ENCODE results near the gene BBLN. TPM values are rescaled to one million over a fixed set of nuclear protein-coding genes. Genes with fewer than 3 reads are reported as not detected.

Gene BBLN
- total RNA-seq, 1 donor from 2014 or later, result 39.0 TPM

DNA sequence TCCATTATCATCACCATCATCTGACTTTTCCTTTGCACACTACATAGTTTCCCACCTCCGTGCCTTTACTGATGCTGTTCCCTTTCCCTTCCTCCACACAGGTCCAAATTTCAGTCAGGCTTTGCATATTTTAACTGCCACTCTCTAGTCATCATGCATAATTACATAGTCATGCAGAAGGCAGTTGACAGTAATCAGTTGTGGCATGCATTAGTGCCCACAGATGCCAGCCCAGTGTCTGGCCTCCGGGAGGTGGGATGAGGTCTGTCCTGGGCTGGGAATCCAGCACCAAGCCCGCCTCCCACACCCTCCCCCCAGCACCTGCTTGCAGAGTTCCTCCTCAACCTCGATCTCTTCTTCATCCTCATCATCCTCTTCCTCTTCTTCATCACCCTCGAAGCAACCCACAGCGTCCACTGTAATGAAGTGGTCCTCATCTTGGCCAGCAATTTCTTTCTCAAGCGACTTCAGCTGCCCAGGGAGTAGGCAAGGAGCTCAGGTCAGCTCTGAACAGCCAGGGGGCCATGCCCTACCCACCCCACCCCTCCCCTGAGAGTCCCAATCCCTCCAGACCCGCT is 8.8 kb downstream of the BBLN start:
- peaks cover 75% of the 10 kb centered on the region for H3K36me3 ChIP-seq
- intact Hi-C loops (cut with DNase I), result no loop called here
- TF ChIP-seq, protein P1, sequence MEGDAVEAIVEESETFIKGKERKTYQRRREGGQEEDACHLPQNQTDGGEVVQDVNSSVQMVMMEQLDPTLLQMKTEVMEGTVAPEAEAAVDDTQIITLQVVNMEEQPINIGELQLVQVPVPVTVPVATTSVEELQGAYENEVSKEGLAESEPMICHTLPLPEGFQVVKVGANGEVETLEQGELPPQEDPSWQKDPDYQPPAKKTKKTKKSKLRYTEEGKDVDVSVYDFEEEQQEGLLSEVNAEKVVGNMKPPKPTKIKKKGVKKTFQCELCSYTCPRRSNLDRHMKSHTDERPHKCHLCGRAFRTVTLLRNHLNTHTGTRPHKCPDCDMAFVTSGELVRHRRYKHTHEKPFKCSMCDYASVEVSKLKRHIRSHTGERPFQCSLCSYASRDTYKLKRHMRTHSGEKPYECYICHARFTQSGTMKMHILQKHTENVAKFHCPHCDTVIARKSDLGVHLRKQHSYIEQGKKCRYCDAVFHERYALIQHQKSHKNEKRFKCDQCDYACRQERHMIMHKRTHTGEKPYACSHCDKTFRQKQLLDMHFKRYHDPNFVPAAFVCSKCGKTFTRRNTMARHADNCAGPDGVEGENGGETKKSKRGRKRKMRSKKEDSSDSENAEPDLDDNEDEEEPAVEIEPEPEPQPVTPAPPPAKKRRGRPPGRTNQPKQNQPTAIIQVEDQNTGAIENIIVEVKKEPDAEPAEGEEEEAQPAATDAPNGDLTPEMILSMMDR (IDR thresholded peaks at IDR 0.05), result no peak
- H3K27me3 ChIP-seq, result no peaks in the 10 kb centered on the region
- no peak overlapping the region for H3K4me3 ChIP-seq
- no peak overlapping the region for H3K27ac ChIP-seq
- H3K4me1 ChIP-seq, result no peaks in the 10 kb centered on the region
- H3K9me3 ChIP-seq, result no peaks in the 10 kb centered on the region
- ATAC-seq (no peak), DNase-seq (no peak)

DNA sequence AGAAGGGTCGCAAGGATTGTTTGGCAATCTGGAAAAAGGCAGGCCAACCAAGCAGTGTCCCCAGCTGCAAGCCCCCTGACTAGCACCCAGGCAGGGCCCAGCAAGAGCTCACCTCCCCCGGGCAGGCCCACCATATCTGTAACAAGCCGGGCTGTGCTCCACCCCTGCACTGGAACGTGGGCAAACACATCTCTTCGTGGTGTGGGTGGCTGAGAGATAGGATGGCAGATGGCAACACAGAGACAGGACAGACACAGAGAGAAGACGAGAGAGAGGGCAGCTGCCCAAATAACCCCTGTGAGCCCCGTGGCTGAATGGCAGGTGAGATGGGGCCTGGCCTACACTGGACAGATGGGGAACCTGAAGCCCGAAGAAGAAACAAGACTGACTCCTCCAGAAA is 9.4 kb downstream of the BBLN start:
- no peaks in the 10 kb centered on the region for H3K4me1 ChIP-seq
- ATAC-seq, result no peak
- no peak overlapping the region for H3K4me3 ChIP-seq
- H3K9me3 ChIP-seq, result no peaks in the 10 kb centered on the region
- no peaks in the 10 kb centered on the region for H3K27me3 ChIP-seq
- no peak overlapping the region for H3K27ac ChIP-seq
- intact Hi-C loops (cut with DNase I), result no loop called here
- peaks cover 78% of the 10 kb centered on the region for H3K36me3 ChIP-seq
- TF ChIP-seq, protein P1 (IDR thresholded peaks at IDR 0.05), result no peak
- no peak for DNase-seq

DNA sequence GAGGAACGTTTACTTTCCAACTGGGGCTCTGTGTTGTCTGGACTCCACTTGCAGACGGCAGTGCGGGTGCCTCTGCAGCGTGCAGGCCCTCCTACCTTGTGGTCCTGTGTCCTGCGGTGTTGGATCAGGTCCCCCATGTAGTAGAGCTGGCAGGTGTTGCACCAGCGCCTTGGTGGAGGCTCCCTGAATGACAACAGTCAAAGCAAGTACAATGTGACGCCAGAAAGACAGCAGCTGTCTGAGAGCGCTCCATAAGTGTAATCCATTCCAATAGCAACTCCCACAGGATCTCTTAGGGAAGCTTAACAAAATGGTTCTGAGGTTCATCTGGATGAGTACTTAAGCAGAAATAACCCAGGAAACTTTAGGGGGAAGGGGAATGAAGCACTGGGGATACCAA is 9.9 kb downstream of the BBLN start:
- Histone ChIP-seq H3K9me3 (no peaks in the 10 kb centered on the region), H3K36me3 (peaks cover 79% of the 10 kb centered on the region), H3K27me3 (no peaks in the 10 kb centered on the region), H3K4me1 (no peaks in the 10 kb centered on the region), H3K4me3 (no peak overlapping the region), H3K27ac (no peak overlapping the region)
- TF ChIP-seq, protein P1 (IDR thresholded peaks at IDR 0.05), result no peak
- DNase-seq (no peak), ATAC-seq (no peak)
- intact Hi-C loops (cut with DNase I), result no loop called here

DNA sequence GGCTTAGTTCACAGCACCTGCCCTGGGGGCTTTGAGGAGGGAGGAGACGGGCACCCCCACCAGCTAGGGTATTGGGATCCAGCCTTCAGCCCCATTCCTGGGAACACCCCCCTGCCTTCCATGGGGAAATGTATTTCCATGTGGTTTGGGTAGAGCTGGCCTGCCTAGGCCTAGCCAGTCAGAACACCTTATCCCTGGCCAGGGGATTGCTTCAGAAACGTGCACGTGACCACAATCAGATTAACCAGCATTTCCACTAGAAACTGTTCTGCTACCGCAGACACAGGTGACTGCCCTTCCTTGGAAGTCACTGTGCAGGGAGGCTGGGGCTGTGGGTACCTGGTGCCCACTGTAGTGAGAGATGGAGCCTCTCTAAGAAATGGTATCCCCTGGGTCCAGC is 14.0 kb downstream of the BBLN start:
- TF ChIP-seq, protein P1 (IDR thresholded peaks at IDR 0.05), result no peak
- Histone ChIP-seq H3K4me3 (no peak overlapping the region), H3K27me3 (no peaks in the 10 kb centered on the region), H3K36me3 (peaks cover 79% of the 10 kb centered on the region), H3K4me1 (no peaks in the 10 kb centered on the region), H3K27ac (no peak overlapping the region), H3K9me3 (no peaks in the 10 kb centered on the region)
- intact Hi-C loops (cut with DNase I), result no loop called here
- DNase-seq, result no peak
- ATAC-seq, result no peak

DNA sequence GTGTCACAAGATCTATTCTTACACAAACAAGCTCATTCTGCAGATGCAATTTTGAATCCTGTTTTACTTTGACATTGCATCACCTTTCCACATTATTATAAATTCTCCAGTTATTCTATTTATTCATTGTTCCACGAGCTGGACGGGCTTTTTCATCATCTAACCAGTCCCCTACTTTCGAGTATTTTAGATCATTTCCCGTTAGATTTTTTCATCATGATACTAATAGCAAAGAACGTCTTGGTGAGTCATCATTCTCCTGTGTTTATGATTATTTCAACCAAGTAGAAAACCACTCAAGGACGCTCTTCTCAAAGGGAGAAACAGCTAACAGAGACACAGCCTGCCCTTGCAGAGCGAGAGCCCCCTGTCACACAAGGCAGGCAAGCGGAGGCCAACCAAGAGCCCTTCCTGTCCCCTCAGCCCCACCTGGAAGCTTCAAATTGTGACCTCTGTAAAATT is 15.1 kb downstream of the BBLN start:
- no peaks in the 10 kb centered on the region for H3K9me3 ChIP-seq
- H3K36me3 ChIP-seq, result peaks cover 79% of the 10 kb centered on the region
- no peaks in the 10 kb centered on the region for H3K27me3 ChIP-seq
- intact Hi-C loops (cut with DNase I), result no loop called here
- ATAC-seq (no peak), DNase-seq (no peak)
- TF ChIP-seq, protein P1 (IDR thresholded peaks at IDR 0.05), result no peak
- H3K4me3 ChIP-seq, result no peak overlapping the region
- H3K27ac ChIP-seq, result no peak overlapping the region
- H3K4me1 ChIP-seq, result no peaks in the 10 kb centered on the region

DNA sequence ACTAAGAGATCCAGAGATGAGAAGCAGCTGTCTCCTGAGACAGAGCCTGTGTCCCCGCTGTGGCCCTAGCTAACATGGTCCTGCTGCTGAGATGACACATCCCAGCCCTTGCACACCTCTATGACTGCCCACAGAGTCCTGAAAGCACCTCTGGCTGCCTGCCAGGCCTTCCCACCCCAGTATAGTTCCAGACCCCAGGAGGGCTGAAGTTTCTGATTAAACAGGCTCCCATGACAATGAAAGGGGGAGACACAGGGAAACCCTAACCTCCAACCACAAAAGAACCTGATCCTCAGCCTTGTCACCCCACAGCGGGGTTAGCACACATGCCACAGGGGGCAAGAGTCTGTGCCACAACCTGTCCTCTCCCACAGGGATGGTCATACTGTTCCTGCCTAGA is 15.7 kb downstream of the BBLN start:
- TF ChIP-seq, protein P1 (IDR thresholded peaks at IDR 0.05), result no peak
- Histone ChIP-seq H3K27me3 (no peaks in the 10 kb centered on the region), H3K4me1 (no peaks in the 10 kb centered on the region), H3K9me3 (no peaks in the 10 kb centered on the region), H3K4me3 (no peak overlapping the region), H3K36me3 (peaks cover 81% of the 10 kb centered on the region), H3K27ac (no peak overlapping the region)
- DNase-seq (no peak), ATAC-seq (no peak)
- intact Hi-C loops (cut with DNase I), result no loop called here
